Measurements from ENCODE around the gene RAB3GAP1. TPM values are rescaled to one million over a fixed set of nuclear protein-coding genes. Genes with fewer than 3 reads are reported as not detected.

Gene RAB3GAP1
- total and polyA plus RNA-seq, 2 of the 4 experiments (the other 2 are of a cell fraction), result 21.2 to 65.8 TPM

DNA sequence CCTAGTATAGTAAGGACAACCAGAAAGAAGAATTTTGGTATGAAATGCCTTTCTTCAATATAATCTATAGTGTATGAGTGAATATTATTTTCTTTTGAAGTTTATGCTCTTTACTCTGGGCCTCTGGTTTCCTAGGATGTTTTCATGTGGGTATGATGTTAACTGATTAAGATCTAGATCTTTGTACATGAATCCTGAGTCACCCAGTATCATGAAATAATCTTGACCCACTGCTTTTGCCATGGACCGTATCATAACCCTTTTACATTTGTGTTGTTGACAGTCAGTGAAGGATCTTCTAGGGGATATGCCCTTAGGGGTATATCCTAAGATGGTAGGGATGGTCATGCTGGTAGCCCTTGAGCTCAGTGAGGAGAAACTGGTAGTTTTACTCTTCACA, 100.3 kb downstream of the RAB3GAP1 start:
- H3K36me3 ChIP-seq (ENCODE audit: control insufficient read depth, insufficient read depth, low read length), result peaks cover 23% of the 10 kb centered on the region
- H2BK5ac ChIP-seq (ENCODE audit: low read depth, low read length, poor library complexity, severe bottlenecking), result no peak overlapping the region
- H3K18ac ChIP-seq (ENCODE audit: low read depth, low read length), result no peak overlapping the region
- no peak for TF ChIP-seq RFX5 (IDR thresholded peaks at IDR 0.05; ENCODE audit: low read depth, low read length)
- H3K14ac ChIP-seq (replicated peaks; ENCODE audit: low read depth, low read length), result no peak overlapping the region
- no peaks in the 10 kb centered on the region for H3K27me3 ChIP-seq (ENCODE audit: control insufficient read depth, insufficient read depth, low read length)
- intact Hi-C loops (cut with micrococcal nuclease) (loop anchor here (5.0 kb wide), 1 partner anchor 50 kb away; no protein-coding TSS in a partner anchor), dilution Hi-C loops (cut with HindIII; ENCODE audit: low sequenced_read_pairs, unreplicated experiment) (no loop called here), in situ Hi-C loops (cut with MboI; ENCODE audit: low sequenced_read_pairs) (no loop called here)
- no TSS peak for BruUV-seq (replicated peaks)
- H4K91ac ChIP-seq (ENCODE audit: insufficient read depth, low read depth, low read length), result no peak overlapping the region
- ATAC-seq (ENCODE audit: low read depth) (no peak), DNase-seq (no peak)
- no peaks in the 10 kb centered on the region for H4K20me1 ChIP-seq (ENCODE audit: insufficient read depth, low read length)
- H2AFZ ChIP-seq (replicated peaks; ENCODE audit: low read length, poor library complexity), result no peak overlapping the region
- no peak overlapping the region for H3K4ac ChIP-seq (ENCODE audit: low read depth, low read length)
- H3K79me1 ChIP-seq (ENCODE audit: low read depth in 1 of 2, low read length in 2 of 2), result peaks cover 2 to 16% of the 10 kb centered on the region in 2 experiments; a peak in 2 of 4 replicates
- H2AK5ac ChIP-seq (ENCODE audit: low read depth, low read length), result no peak overlapping the region
- H3K4me1 ChIP-seq (ENCODE audit: control insufficient read depth, insufficient read depth, low read length), result no peaks in the 10 kb centered on the region
- H2BK120ac ChIP-seq (ENCODE audit: low read depth, low read length), result no peak overlapping the region
- H2BK15ac ChIP-seq (ENCODE audit: low read depth, low read length), result no peak overlapping the region
- no peak overlapping the region for H3K56ac ChIP-seq (ENCODE audit: extremely low read depth, insufficient read depth, low read length)
- no CpG with 5 or more reads among the region's 1 CpG for WGBS, 2 experiments (ENCODE audit: extremely low coverage in 2 of 2, insufficient read length in 1 of 2)
- no peak overlapping the region for H3K9ac ChIP-seq (ENCODE audit: low read depth, low read length)
- no peak overlapping the region for H3K4me2 ChIP-seq (ENCODE audit: low read depth, low read length)
- H3K27ac ChIP-seq (ENCODE audit: insufficient read depth, low read length), result no peak overlapping the region
- no peak overlapping the region for H3K4me3 ChIP-seq (ENCODE audit: insufficient read depth, low read depth, low read length)
- H3K9me3 ChIP-seq (ENCODE audit: control insufficient read depth, insufficient read depth, low read length), result no peaks in the 10 kb centered on the region
- ChIA-PET CTCF (no interaction called here), POLR2A (ENCODE audit: unreplicated experiment) (no interaction called here)
- no peaks in the 10 kb centered on the region for H3K9me1 ChIP-seq (ENCODE audit: insufficient read depth, low read length)
- H3K23ac ChIP-seq (ENCODE audit: low read depth, low read length), result no peak overlapping the region
- H4K8ac ChIP-seq (ENCODE audit: low read depth in 2 of 2, low read length in 2 of 2), result no peak overlapping the region
- H4K5ac ChIP-seq (ENCODE audit: low read depth, low read length), result no peak overlapping the region
- H2BK20ac ChIP-seq (ENCODE audit: low read depth, low read length), result no peak overlapping the region
- no peak overlapping the region for H2AK9ac ChIP-seq (replicated peaks; ENCODE audit: low read depth, low read length, poor library complexity)
